ENCODE data around the gene DAZAP2. TPM values are rescaled to one million over a fixed set of nuclear protein-coding genes. Genes with fewer than 3 reads are reported as not detected.
"Not testable (repeated sequence)": the region's sequence is repeated elsewhere in the genome, so short reads cannot be mapped to it uniquely, and the experiment has no call there.

Gene DAZAP2
- polyA plus RNA-seq, 1 experiment = 285 TPM

DNA sequence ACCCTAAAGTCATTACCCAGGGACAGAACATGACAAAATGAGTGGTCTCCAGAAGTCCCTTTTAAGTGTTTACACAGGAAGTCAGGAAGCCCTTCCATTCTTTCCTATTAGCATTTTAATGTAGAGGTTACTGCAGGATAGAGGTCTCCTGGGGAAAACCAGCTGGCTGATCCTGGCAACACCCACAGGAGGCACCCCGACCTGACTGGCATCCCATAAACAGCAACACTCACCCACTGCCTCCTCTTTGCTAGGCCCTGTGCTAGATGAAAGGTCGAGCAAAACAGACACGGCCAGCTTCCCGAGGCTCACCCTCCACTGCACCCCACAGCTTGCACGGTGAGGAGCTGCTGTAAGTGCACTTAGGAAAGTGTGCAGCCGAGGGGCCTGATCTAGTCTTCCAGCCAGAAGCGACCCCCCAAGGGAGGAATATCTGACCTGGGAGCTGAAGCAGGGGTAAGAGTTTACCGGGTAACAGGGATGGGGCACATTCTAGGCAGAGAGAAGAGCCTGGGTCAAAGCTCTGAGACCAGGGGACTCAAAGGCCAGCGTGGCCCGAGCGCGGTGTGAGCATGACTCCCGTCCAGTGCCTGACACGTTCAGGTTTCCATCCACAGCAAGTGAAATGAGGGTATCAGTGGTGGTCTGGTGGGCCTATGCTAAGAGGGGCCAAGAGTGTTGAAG, 9.0 kb downstream of the DAZAP2 start:
- POLR2A ChIA-PET = interaction anchor here (0.9 to 1.3 kb wide), 2 partner anchors 8 to 164 kb away, joined by 4 to 5 read pairs; partner anchors contain the start of gene CSRNP2
- no peak overlapping the region for H3K4me3 ChIP-seq (ENCODE audit: low read depth, low read length)
- DNase-seq (ENCODE audit: low read depth, low spot score) = no peak
- H3K27me3 ChIP-seq (ENCODE audit: control insufficient read depth, insufficient read depth, low read length) = no peaks in the 10 kb centered on the region
- no peak overlapping the region for H3K27ac ChIP-seq (ENCODE audit: low read depth, low read length)
- TF ChIP-seq CTCF (IDR thresholded peaks at IDR 0.05; ENCODE audit: low read depth, low read length) = no peak
- H3K9me3 ChIP-seq (ENCODE audit: control insufficient read depth, insufficient read depth, low read length) = no peaks in the 10 kb centered on the region
- CTCF ChIA-PET = no interaction called here

DNA sequence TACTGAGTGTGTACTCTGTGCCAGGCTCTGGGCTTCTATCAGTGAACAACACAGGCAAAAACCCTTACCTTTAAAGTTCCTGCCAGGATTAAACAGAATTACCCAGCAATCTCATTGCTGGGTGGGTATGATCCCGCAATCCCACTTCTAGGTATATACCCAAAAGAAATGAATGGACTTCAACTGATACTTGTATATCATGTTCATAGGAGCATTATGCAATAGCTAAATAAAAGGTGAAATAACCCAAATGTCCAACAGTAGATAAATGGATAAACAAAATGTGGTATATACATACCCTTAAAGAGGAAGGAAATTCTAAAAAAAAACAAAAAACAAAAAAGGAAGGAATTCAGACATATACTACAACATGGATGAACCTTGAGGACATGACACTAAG, 14.7 kb downstream of the DAZAP2 start:
- POLR2A ChIA-PET = no interaction called here
- CTCF ChIA-PET = interaction anchor here (0.8 kb wide), 1 partner anchor 11 kb away, joined by 3 read pairs; no protein-coding TSS in a partner anchor
- no peak for TF ChIP-seq CTCF (IDR thresholded peaks at IDR 0.05; ENCODE audit: low read depth, low read length)

GRCh38 chr12:51254536-51254935, 15.9 kb downstream of the DAZAP2 start:
- DNase-seq (ENCODE audit: low read depth, low spot score) = no peak
- TF ChIP-seq CTCF (IDR thresholded peaks at IDR 0.05; ENCODE audit: low read depth, low read length) = no peak
- no peaks in the 10 kb centered on the region for H3K27me3 ChIP-seq (ENCODE audit: control insufficient read depth, insufficient read depth, low read length)
- no peaks in the 10 kb centered on the region for H3K9me3 ChIP-seq (ENCODE audit: control insufficient read depth, insufficient read depth, low read length)
- POLR2A ChIA-PET = no interaction called here
- peak overlapping the region; percentile 11 for H3K27ac ChIP-seq (ENCODE audit: low read depth, low read length)
- no peak overlapping the region for H3K4me3 ChIP-seq (ENCODE audit: low read depth, low read length)
- CTCF ChIA-PET = no interaction called here

More for the DNA sequence above, 14.7 kb downstream of the DAZAP2 start:
- no peak overlapping the region for H3K27ac ChIP-seq (ENCODE audit: low read depth, low read length)
- H3K27me3 ChIP-seq (ENCODE audit: control insufficient read depth, insufficient read depth, low read length) = no peaks in the 10 kb centered on the region
- no peak overlapping the region for H3K4me3 ChIP-seq (ENCODE audit: low read depth, low read length)
- H3K9me3 ChIP-seq (ENCODE audit: control insufficient read depth, insufficient read depth, low read length) = no peaks in the 10 kb centered on the region
- no peak for DNase-seq (ENCODE audit: low read depth, low spot score)

- H3K27ac ChIP-seq (ENCODE audit: low read depth, low read length); CTCF ChIA-PET; H3K27me3 ChIP-seq (ENCODE audit: control insufficient read depth, insufficient read depth, low read length); H3K4me3 ChIP-seq (ENCODE audit: low read depth, low read length); POLR2A ChIA-PET; H3K9me3 ChIP-seq (ENCODE audit: control insufficient read depth, insufficient read depth, low read length); DNase-seq (ENCODE audit: low read depth, low spot score): not testable (repeated sequence)
Measured at GRCh38 chr12:51259600-51259999, 21.0 kb downstream of the DAZAP2 start.

- Histone ChIP-seq H3K9me3 (ENCODE audit: control insufficient read depth, insufficient read depth, low read length) (no peaks in the 10 kb centered on the region), H3K27ac (ENCODE audit: low read depth, low read length) (no peak overlapping the region), H3K27me3 (ENCODE audit: control insufficient read depth, insufficient read depth, low read length) (no peaks in the 10 kb centered on the region), H3K4me3 (ENCODE audit: low read depth, low read length) (no peak overlapping the region)
- ChIA-PET POLR2A (no interaction called here), CTCF (interaction anchor here (2.7 kb wide), 1 partner anchor 78 kb away, joined by 10 read pairs; no protein-coding TSS in a partner anchor)
- TF ChIP-seq CTCF (IDR thresholded peaks at IDR 0.05; ENCODE audit: low read depth, low read length) = peak; percentile 28; the same call in 1 of the 2 replicates
- DNase-seq (ENCODE audit: low read depth, low spot score) = no peak
Measured at GRCh38 chr12:51262758-51263177, 24.1 kb downstream of the DAZAP2 start.
